ENCODE measurements around the gene LMX1A. TPM values are rescaled to one million over a fixed set of nuclear protein-coding genes. Genes with fewer than 3 reads are reported as not detected.

The LMX1A gene
- polyA plus RNA-seq, 3 donors: not detected

- Histone ChIP-seq H3K9me3 (replicated peaks in 1 of 2; ENCODE audit: control insufficient read depth in 1 of 2, insufficient read depth in 1 of 2, low read length in 2 of 2) (no peaks in the 10 kb centered on the region), H3K27ac (ENCODE audit: low read depth in 1 of 2, low read length in 2 of 2) (no peak overlapping the region), H2AFZ (ENCODE audit: insufficient read depth, low read depth, low read length, poor library complexity, severe bottlenecking) (no peak overlapping the region), H3K79me2 (ENCODE audit: insufficient read depth, low read length) (no peaks in the 10 kb centered on the region), H4K20me1 (ENCODE audit: insufficient read depth, low read length) (no peaks in the 10 kb centered on the region), H3K4me1 (ENCODE audit: control insufficient read depth in 1 of 2, insufficient read depth in 2 of 2, low read length in 2 of 2) (no peaks in the 10 kb centered on the region), H3K4me2 (replicated peaks; ENCODE audit: extremely low read depth, low read length, poor library complexity, severe bottlenecking) (no peak overlapping the region), H3K9ac (ENCODE audit: insufficient read depth, low read length, poor library complexity, severe bottlenecking) (no peak overlapping the region), H3K27me3 (ENCODE audit: control insufficient read depth in 2 of 2, insufficient read depth in 2 of 2, low read length in 2 of 2) (no peaks in the 10 kb centered on the region), H3K4me3 (replicated peaks in 1 of 3; ENCODE audit: low read depth in 2 of 3, low read length in 3 of 3) (no peak overlapping the region), H3K36me3 (replicated peaks in 1 of 2; ENCODE audit: control insufficient read depth in 1 of 2, insufficient read depth in 2 of 2, low read length in 2 of 2) (no peaks in the 10 kb centered on the region)
- no peak overlapping the region for H3K27ac Mint-ChIP-seq
- DNase-seq: no peak
- TF ChIP-seq CTCF (IDR thresholded peaks at IDR 0.05): no peak
- H3K36me3 Mint-ChIP-seq: no peaks in the 10 kb centered on the region
- no peak overlapping the region for H3K4me3 Mint-ChIP-seq
- peaks cover 6 to 10% (median 9%) of the 10 kb centered on the region in 3 donors for H3K27me3 Mint-ChIP-seq (ENCODE audit: low read depth in 3 of 3)
- peaks cover 0 to 5% (median 0%) of the 10 kb centered on the region in 7 donors for H3K9me3 Mint-ChIP-seq
- no peaks in the 10 kb centered on the region for H3K4me1 Mint-ChIP-seq
- WGBS (ENCODE audit: insufficient coverage): no CpG with 5 or more reads among the region's 3 CpGs
- intact Hi-C loops (cut with micrococcal nuclease): no loop called here
These were observed 26.0 kb downstream of the LMX1A start for GRCh38 chr1:165330483-165330882.

- H3K27me3 Mint-ChIP-seq (ENCODE audit: low read depth in 3 of 3): peaks cover 8 to 12% (median 10%) of the 10 kb centered on the region in 3 donors
- H3K9me3 Mint-ChIP-seq: peaks cover 0 to 5% (median 0%) of the 10 kb centered on the region in 7 donors
- no peaks in the 10 kb centered on the region for H3K4me1 ChIP-seq (ENCODE audit: control insufficient read depth in 1 of 2, insufficient read depth in 2 of 2, low read length in 2 of 2)
- no peak for DNase-seq
- H3K4me3 ChIP-seq (replicated peaks in 1 of 3; ENCODE audit: low read depth in 2 of 3, low read length in 3 of 3): no peak overlapping the region
- no peaks in the 10 kb centered on the region for H3K4me1 Mint-ChIP-seq
- H3K36me3 Mint-ChIP-seq: no peaks in the 10 kb centered on the region
- H3K9me3 ChIP-seq (replicated peaks in 1 of 2; ENCODE audit: control insufficient read depth in 1 of 2, insufficient read depth in 1 of 2, low read length in 2 of 2): no peaks in the 10 kb centered on the region
- H3K36me3 ChIP-seq (replicated peaks in 1 of 2; ENCODE audit: control insufficient read depth in 1 of 2, insufficient read depth in 2 of 2, low read length in 2 of 2): no peaks in the 10 kb centered on the region
- no CpG with 5 or more reads among the region's 5 CpGs for WGBS (ENCODE audit: insufficient coverage)
- no peaks in the 10 kb centered on the region for H3K79me2 ChIP-seq (ENCODE audit: insufficient read depth, low read length)
- no peak overlapping the region for H3K27ac Mint-ChIP-seq
- no peak overlapping the region for H3K27ac ChIP-seq (ENCODE audit: low read depth in 1 of 2, low read length in 2 of 2)
- intact Hi-C loops (cut with micrococcal nuclease): no loop called here
- no peak for TF ChIP-seq CTCF (IDR thresholded peaks at IDR 0.05)
- no peak overlapping the region for H3K9ac ChIP-seq (ENCODE audit: insufficient read depth, low read length, poor library complexity, severe bottlenecking)
- no peak overlapping the region for H3K4me3 Mint-ChIP-seq
- no peaks in the 10 kb centered on the region for H3K27me3 ChIP-seq (ENCODE audit: control insufficient read depth in 2 of 2, insufficient read depth in 2 of 2, low read length in 2 of 2)
- H4K20me1 ChIP-seq (ENCODE audit: insufficient read depth, low read length): no peaks in the 10 kb centered on the region
- H3K4me2 ChIP-seq (replicated peaks; ENCODE audit: extremely low read depth, low read length, poor library complexity, severe bottlenecking): no peak overlapping the region
- no peak overlapping the region for H2AFZ ChIP-seq (ENCODE audit: insufficient read depth, low read depth, low read length, poor library complexity, severe bottlenecking)
These were observed 27.4 kb downstream of the LMX1A start for GRCh38 chr1:165329104-165329503.
